Peyer's patch (tissue), 4 donors: ENCODE results near the gene MMP14.

Experiments
- CTCF ChIP-seq, 6 experiments: fragments of 450-650 bp in 4 of 6; fragments of 200-600 bp in 2 of 6; sonication (generic) in 1 of 6; IDR thresholded peaks; one replicate each; pipeline ENCODE4 v1.5.1; 2017 to 2019; ENCODE audit warnings: antibody characterized with exemption in 6 of 6, mild to moderate bottlenecking in 3 of 6, moderate library complexity in 1 of 6
- POLR2A ChIP-seq, 2 donors: fragments of 450-650 bp; IDR thresholded peaks; one replicate each; pipeline ENCODE4 v1.5.1; 2017; ENCODE audit warnings: antibody characterized with exemption in 2 of 2, mild to moderate bottlenecking in 2 of 2, moderate library complexity in 2 of 2

DNA sequence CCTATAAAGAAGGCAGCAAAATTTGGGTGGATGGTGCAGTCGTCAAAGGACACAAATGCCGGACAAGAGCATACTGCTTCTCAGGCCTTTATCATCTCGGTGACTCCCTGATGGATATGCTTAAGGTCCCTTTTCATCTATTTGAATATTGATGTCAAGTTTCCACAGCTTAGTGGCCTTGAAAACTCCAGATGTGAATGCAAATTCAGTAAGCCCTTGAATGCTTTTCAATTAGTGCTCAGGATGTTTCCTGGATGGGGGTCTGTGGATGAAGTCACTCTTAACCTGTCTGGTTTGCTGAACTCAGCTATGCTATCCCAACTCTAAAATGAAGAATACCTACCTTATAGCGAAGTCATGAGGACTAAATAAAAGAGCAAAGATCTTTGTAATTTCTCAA lies 57.3 kb downstream of the MMP14 start:
- TF ChIP-seq CTCF (IDR thresholded peaks at IDR 0.05) (no peak), POLR2A (IDR thresholded peaks at IDR 0.05) (no peak)
